ENCODE measurements around the gene MCTP1.
"Not testable (repeated sequence)": the region's sequence is repeated elsewhere in the genome, so short reads cannot be mapped to it uniquely, and the experiment has no call there.

Gene MCTP1

GRCh38 chr5:95220381-95220780 lies 64.5 kb downstream of the MCTP1 start:
- Histone ChIP-seq H3K9me3 (ENCODE audit: control extremely low read depth in 1 of 5, control insufficient read depth in 4 of 5, insufficient read depth in 2 of 5, low read depth in 1 of 5, low read length in 4 of 5) (no peaks in the 10 kb centered on the region), H3K4me1 (ENCODE audit: control extremely low read depth in 1 of 4, control insufficient read depth in 4 of 4, insufficient read depth in 4 of 4, low read length in 3 of 4) (no peaks in the 10 kb centered on the region), H3K27ac (ENCODE audit: insufficient read depth in 1 of 2, low read depth in 1 of 2, low read length in 2 of 2, poor library complexity in 1 of 2, severe bottlenecking in 2 of 2) (no peak overlapping the region), H3K27me3 (replicated peaks in 2 of 5; ENCODE audit: control insufficient read depth in 4 of 5, insufficient read depth in 5 of 5, low read length in 4 of 5) (no peaks in the 10 kb centered on the region), H3K4me3 (ENCODE audit: control insufficient read depth in 1 of 7, extremely low read depth in 1 of 7, insufficient read depth in 4 of 7, low read depth in 2 of 7, low read length in 6 of 7) (no peak overlapping the region), H3K36me3 (ENCODE audit: control insufficient read depth in 4 of 4, insufficient read depth in 4 of 4, low read length in 3 of 4) (no peaks in the 10 kb centered on the region)
- ChIA-PET POLR2A (no interaction called here), CTCF (interaction anchor here (1.1 kb wide), 1 partner anchor 252 kb away, joined by 3 read pairs; no protein-coding TSS in a partner anchor)
- peak in 2 of 3 donors; percentile 60 to 70 for DNase-seq
- no CpG with 5 or more reads among the region's 1 CpG for WGBS (ENCODE audit: insufficient coverage)

- Histone ChIP-seq H3K27ac (ENCODE audit: insufficient read depth in 1 of 2, low read depth in 1 of 2, low read length in 2 of 2, poor library complexity in 1 of 2, severe bottlenecking in 2 of 2) (no peak overlapping the region), H3K9me3 (ENCODE audit: control extremely low read depth in 1 of 5, control insufficient read depth in 4 of 5, insufficient read depth in 2 of 5, low read depth in 1 of 5, low read length in 4 of 5) (no peaks in the 10 kb centered on the region), H3K4me1 (ENCODE audit: control extremely low read depth in 1 of 4, control insufficient read depth in 4 of 4, insufficient read depth in 4 of 4, low read length in 3 of 4) (no peaks in the 10 kb centered on the region), H3K36me3 (ENCODE audit: control insufficient read depth in 4 of 4, insufficient read depth in 4 of 4, low read length in 3 of 4) (no peaks in the 10 kb centered on the region), H3K4me3 (ENCODE audit: control insufficient read depth in 1 of 7, extremely low read depth in 1 of 7, insufficient read depth in 4 of 7, low read depth in 2 of 7, low read length in 6 of 7) (no peak overlapping the region), H3K27me3 (replicated peaks in 2 of 5; ENCODE audit: control insufficient read depth in 4 of 5, insufficient read depth in 5 of 5, low read length in 4 of 5) (no peaks in the 10 kb centered on the region)
- ChIA-PET POLR2A (no interaction called here), CTCF (interaction anchor here (1.1 kb wide), 1 partner anchor 251 kb away, joined by 3 read pairs; no protein-coding TSS in a partner anchor)
- no peak for DNase-seq
- WGBS (ENCODE audit: insufficient coverage) = 90% methylated on average over 2 of the region's 3 CpGs
Measured at GRCh38 chr5:95219411-95219810, 65.5 kb downstream of the MCTP1 start.

GRCh38 chr5:95217881-95218280 lies 67.0 kb downstream of the MCTP1 start:
- H3K27me3 ChIP-seq (replicated peaks in 2 of 5; ENCODE audit: control insufficient read depth in 4 of 5, insufficient read depth in 5 of 5, low read length in 4 of 5) = no peaks in the 10 kb centered on the region
- ChIA-PET CTCF (no interaction called here), POLR2A (no interaction called here)
- no peaks in the 10 kb centered on the region for H3K36me3 ChIP-seq (ENCODE audit: control insufficient read depth in 4 of 4, insufficient read depth in 4 of 4, low read length in 3 of 4)
- WGBS (ENCODE audit: insufficient coverage) = 100% methylated on average over 1 of the region's 2 CpGs
- DNase-seq = no peak
- H3K4me3 ChIP-seq (ENCODE audit: control insufficient read depth in 1 of 7, extremely low read depth in 1 of 7, insufficient read depth in 4 of 7, low read depth in 2 of 7, low read length in 6 of 7) = no peak overlapping the region
- H3K27ac ChIP-seq (ENCODE audit: insufficient read depth in 1 of 2, low read depth in 1 of 2, low read length in 2 of 2, poor library complexity in 1 of 2, severe bottlenecking in 2 of 2) = no peak overlapping the region
- no peaks in the 10 kb centered on the region for H3K9me3 ChIP-seq (ENCODE audit: control extremely low read depth in 1 of 5, control insufficient read depth in 4 of 5, insufficient read depth in 2 of 5, low read depth in 1 of 5, low read length in 4 of 5)
- no peaks in the 10 kb centered on the region for H3K4me1 ChIP-seq (ENCODE audit: control extremely low read depth in 1 of 4, control insufficient read depth in 4 of 4, insufficient read depth in 4 of 4, low read length in 3 of 4)

- Histone ChIP-seq H3K9me3 (ENCODE audit: control extremely low read depth in 1 of 5, control insufficient read depth in 4 of 5, insufficient read depth in 2 of 5, low read depth in 1 of 5, low read length in 4 of 5) (no peaks in the 10 kb centered on the region), H3K36me3 (ENCODE audit: control insufficient read depth in 4 of 4, insufficient read depth in 4 of 4, low read length in 3 of 4) (no peaks in the 10 kb centered on the region), H3K4me3 (ENCODE audit: control insufficient read depth in 1 of 7, extremely low read depth in 1 of 7, insufficient read depth in 4 of 7, low read depth in 2 of 7, low read length in 6 of 7) (no peak overlapping the region), H3K4me1 (ENCODE audit: control extremely low read depth in 1 of 4, control insufficient read depth in 4 of 4, insufficient read depth in 4 of 4, low read length in 3 of 4) (no peaks in the 10 kb centered on the region), H3K27me3 (replicated peaks in 2 of 5; ENCODE audit: control insufficient read depth in 4 of 5, insufficient read depth in 5 of 5, low read length in 4 of 5) (no peaks in the 10 kb centered on the region), H3K27ac (ENCODE audit: insufficient read depth in 1 of 2, low read depth in 1 of 2, low read length in 2 of 2, poor library complexity in 1 of 2, severe bottlenecking in 2 of 2) (no peak overlapping the region)
- DNase-seq = no peak
- CTCF ChIA-PET = no interaction called here
- POLR2A ChIA-PET = no interaction called here
- WGBS (ENCODE audit: insufficient coverage) = no CpG with 5 or more reads among the region's 4 CpGs
Measured at GRCh38 chr5:95217351-95217750, 67.5 kb downstream of the MCTP1 start.

- WGBS (ENCODE audit: insufficient coverage) = 100% methylated on average over 2 of the region's 4 CpGs
- H3K27ac ChIP-seq (ENCODE audit: insufficient read depth in 1 of 2, low read depth in 1 of 2, low read length in 2 of 2, poor library complexity in 1 of 2, severe bottlenecking in 2 of 2) = no peak overlapping the region
- POLR2A ChIA-PET = no interaction called here
Measured at GRCh38 chr5:95216136-95216955, 68.5 kb downstream of the MCTP1 start.

GRCh38 chr5:95207811-95208210 lies 77.1 kb downstream of the MCTP1 start:
- POLR2A ChIA-PET, DNase-seq: not testable (repeated sequence)

More at GRCh38 chr5:95216136-95216955, 68.5 kb downstream of the MCTP1 start:
- Histone ChIP-seq H3K4me1 (ENCODE audit: control extremely low read depth in 1 of 4, control insufficient read depth in 4 of 4, insufficient read depth in 4 of 4, low read length in 3 of 4) (no peaks in the 10 kb centered on the region), H3K27me3 (replicated peaks in 2 of 5; ENCODE audit: control insufficient read depth in 4 of 5, insufficient read depth in 5 of 5, low read length in 4 of 5) (no peaks in the 10 kb centered on the region), H3K4me3 (ENCODE audit: control insufficient read depth in 1 of 7, extremely low read depth in 1 of 7, insufficient read depth in 4 of 7, low read depth in 2 of 7, low read length in 6 of 7) (no peak overlapping the region), H3K36me3 (ENCODE audit: control insufficient read depth in 4 of 4, insufficient read depth in 4 of 4, low read length in 3 of 4) (no peaks in the 10 kb centered on the region), H3K9me3 (ENCODE audit: control extremely low read depth in 1 of 5, control insufficient read depth in 4 of 5, insufficient read depth in 2 of 5, low read depth in 1 of 5, low read length in 4 of 5) (no peaks in the 10 kb centered on the region)
- no peak for DNase-seq
- CTCF ChIA-PET = no interaction called here

GRCh38 chr5:95194856-95195255 lies 90.0 kb downstream of the MCTP1 start:
- Histone ChIP-seq H3K4me1 (ENCODE audit: control extremely low read depth in 1 of 4, control insufficient read depth in 4 of 4, insufficient read depth in 4 of 4, low read length in 3 of 4) (peaks cover 0 to 4% (median 0%) of the 10 kb centered on the region in 4 experiments), H3K27me3 (replicated peaks in 2 of 5; ENCODE audit: control insufficient read depth in 4 of 5, insufficient read depth in 5 of 5, low read length in 4 of 5) (no peaks in the 10 kb centered on the region), H3K27ac (ENCODE audit: insufficient read depth in 1 of 2, low read depth in 1 of 2, low read length in 2 of 2, poor library complexity in 1 of 2, severe bottlenecking in 2 of 2) (no peak overlapping the region), H3K36me3 (ENCODE audit: control insufficient read depth in 4 of 4, insufficient read depth in 4 of 4, low read length in 3 of 4) (no peaks in the 10 kb centered on the region), H3K4me3 (ENCODE audit: control insufficient read depth in 1 of 7, extremely low read depth in 1 of 7, insufficient read depth in 4 of 7, low read depth in 2 of 7, low read length in 6 of 7) (no peak overlapping the region), H3K9me3 (ENCODE audit: control extremely low read depth in 1 of 5, control insufficient read depth in 4 of 5, insufficient read depth in 2 of 5, low read depth in 1 of 5, low read length in 4 of 5) (no peaks in the 10 kb centered on the region)
- ChIA-PET POLR2A (no interaction called here), CTCF (interaction anchor here (1.4 kb wide), 1 partner anchor 66 kb away, joined by 3 read pairs; no protein-coding TSS in a partner anchor)
- WGBS (ENCODE audit: insufficient coverage) = 97% methylated on average over 3 of the region's 4 CpGs
- DNase-seq = no peak

More at GRCh38 chr5:95207811-95208210, 77.1 kb downstream of the MCTP1 start:
- H3K9me3 ChIP-seq (ENCODE audit: control extremely low read depth in 1 of 5, control insufficient read depth in 4 of 5, insufficient read depth in 2 of 5, low read depth in 1 of 5, low read length in 4 of 5); H3K27me3 ChIP-seq (replicated peaks in 2 of 5; ENCODE audit: control insufficient read depth in 4 of 5, insufficient read depth in 5 of 5, low read length in 4 of 5); H3K36me3 ChIP-seq (ENCODE audit: control insufficient read depth in 4 of 4, insufficient read depth in 4 of 4, low read length in 3 of 4); H3K27ac ChIP-seq (ENCODE audit: insufficient read depth in 1 of 2, low read depth in 1 of 2, low read length in 2 of 2, poor library complexity in 1 of 2, severe bottlenecking in 2 of 2); H3K4me1 ChIP-seq (ENCODE audit: control extremely low read depth in 1 of 4, control insufficient read depth in 4 of 4, insufficient read depth in 4 of 4, low read length in 3 of 4); CTCF ChIA-PET; H3K4me3 ChIP-seq (ENCODE audit: control insufficient read depth in 1 of 7, extremely low read depth in 1 of 7, insufficient read depth in 4 of 7, low read depth in 2 of 7, low read length in 6 of 7): not testable (repeated sequence)
- WGBS (ENCODE audit: insufficient coverage) = 100% methylated on average over 4 of the region's 5 CpGs
